ENCODE results near the gene FBLN5. TPM values are rescaled to one million over a fixed set of nuclear protein-coding genes. Genes with fewer than 3 reads are reported as not detected.

Gene FBLN5
- total and polyA plus RNA-seq, 11 donors = 26.0 to 129 (median 40.3) TPM

GRCh38 chr14:91875525-91876286 lies 71.8 kb downstream of the FBLN5 start:
- Histone ChIP-seq H3K27me3 (peaks cover 0 to 5% (median 0%) of the 10 kb centered on the region in 9 donors), H3K36me3 (peaks cover 0 to 82% (median 3%) of the 10 kb centered on the region in 9 donors), H3K9me3 (no peaks in the 10 kb centered on the region), H3K4me1 (peaks cover 0 to 32% (median 9%) of the 10 kb centered on the region in 12 donors), H3K4me3 (no peak overlapping the region), H3K27ac (no peak overlapping the region)
- intact Hi-C loops (cut with DNase I) = no loop called here
- TF ChIP-seq CTCF (IDR thresholded peaks at IDR 0.05) (no peak), POLR2A (IDR thresholded peaks at IDR 0.05) (no peak)
- ATAC-seq (no peak), DNase-seq (no peak)
- 67 to 73% (median 70%) methylated on average over 9 of the region's 9 CpGs for WGBS, 4 donors

GRCh38 chr14:91873471-91874415 lies 73.8 kb downstream of the FBLN5 start:
- intact Hi-C loops (cut with DNase I) = no loop called here

GRCh38 chr14:91872517-91873470 lies 74.7 kb downstream of the FBLN5 start:
- peaks cover 0 to 39% (median 9%) of the 10 kb centered on the region in 12 donors for H3K4me1 ChIP-seq
- peak; percentile 66 to 86 (median 84) for ATAC-seq
- intact Hi-C loops (cut with DNase I) = no loop called here
- peaks cover 0 to 5% (median 0%) of the 10 kb centered on the region in 9 donors for H3K27me3 ChIP-seq
- peak overlapping the region in 10 of 12 donors; percentile 4 to 70 (median 41) for H3K27ac ChIP-seq
- peaks cover 0 to 7% (median 0%) of the 10 kb centered on the region in 12 donors for H3K9me3 ChIP-seq
- WGBS, 4 donors = 50 to 60% (median 56%) methylated on average over 14 to 15 of the region's 15 CpGs
- peaks cover 0 to 85% (median 3%) of the 10 kb centered on the region in 9 donors for H3K36me3 ChIP-seq
- peak in 4 of 5 donors; percentile 66 to 75 (median 67) for DNase-seq
- TF ChIP-seq POLR2A (IDR thresholded peaks at IDR 0.05) = no peak
- no peak for TF ChIP-seq CTCF (IDR thresholded peaks at IDR 0.05)
- peak overlapping the region in 1 of 12 donors; percentile 27 for H3K4me3 ChIP-seq

More at GRCh38 chr14:91873471-91874415, 73.8 kb downstream of the FBLN5 start:
- peak overlapping the region in 5 of 12 donors; percentile 9 to 70 (median 51) for H3K27ac ChIP-seq
- peaks cover 0 to 5% (median 0%) of the 10 kb centered on the region in 9 donors for H3K27me3 ChIP-seq
- peaks cover 0 to 83% (median 3%) of the 10 kb centered on the region in 9 donors for H3K36me3 ChIP-seq
- DNase-seq (no peak), ATAC-seq (no peak)
- peaks cover 0 to 35% (median 9%) of the 10 kb centered on the region in 12 donors for H3K4me1 ChIP-seq
- H3K4me3 ChIP-seq = peak overlapping the region in 1 of 12 donors; percentile 27
- WGBS, 4 donors = 78 to 91% (median 83%) methylated on average over 13 to 15 of the region's 15 CpGs
- H3K9me3 ChIP-seq = no peaks in the 10 kb centered on the region
- TF ChIP-seq POLR2A (IDR thresholded peaks at IDR 0.05) (no peak), CTCF (IDR thresholded peaks at IDR 0.05) (no peak)
